ENCODE data around the gene AKAP12. TPM values are rescaled to one million over a fixed set of nuclear protein-coding genes. Genes with fewer than 3 reads are reported as not detected.

The AKAP12 gene, protein sequence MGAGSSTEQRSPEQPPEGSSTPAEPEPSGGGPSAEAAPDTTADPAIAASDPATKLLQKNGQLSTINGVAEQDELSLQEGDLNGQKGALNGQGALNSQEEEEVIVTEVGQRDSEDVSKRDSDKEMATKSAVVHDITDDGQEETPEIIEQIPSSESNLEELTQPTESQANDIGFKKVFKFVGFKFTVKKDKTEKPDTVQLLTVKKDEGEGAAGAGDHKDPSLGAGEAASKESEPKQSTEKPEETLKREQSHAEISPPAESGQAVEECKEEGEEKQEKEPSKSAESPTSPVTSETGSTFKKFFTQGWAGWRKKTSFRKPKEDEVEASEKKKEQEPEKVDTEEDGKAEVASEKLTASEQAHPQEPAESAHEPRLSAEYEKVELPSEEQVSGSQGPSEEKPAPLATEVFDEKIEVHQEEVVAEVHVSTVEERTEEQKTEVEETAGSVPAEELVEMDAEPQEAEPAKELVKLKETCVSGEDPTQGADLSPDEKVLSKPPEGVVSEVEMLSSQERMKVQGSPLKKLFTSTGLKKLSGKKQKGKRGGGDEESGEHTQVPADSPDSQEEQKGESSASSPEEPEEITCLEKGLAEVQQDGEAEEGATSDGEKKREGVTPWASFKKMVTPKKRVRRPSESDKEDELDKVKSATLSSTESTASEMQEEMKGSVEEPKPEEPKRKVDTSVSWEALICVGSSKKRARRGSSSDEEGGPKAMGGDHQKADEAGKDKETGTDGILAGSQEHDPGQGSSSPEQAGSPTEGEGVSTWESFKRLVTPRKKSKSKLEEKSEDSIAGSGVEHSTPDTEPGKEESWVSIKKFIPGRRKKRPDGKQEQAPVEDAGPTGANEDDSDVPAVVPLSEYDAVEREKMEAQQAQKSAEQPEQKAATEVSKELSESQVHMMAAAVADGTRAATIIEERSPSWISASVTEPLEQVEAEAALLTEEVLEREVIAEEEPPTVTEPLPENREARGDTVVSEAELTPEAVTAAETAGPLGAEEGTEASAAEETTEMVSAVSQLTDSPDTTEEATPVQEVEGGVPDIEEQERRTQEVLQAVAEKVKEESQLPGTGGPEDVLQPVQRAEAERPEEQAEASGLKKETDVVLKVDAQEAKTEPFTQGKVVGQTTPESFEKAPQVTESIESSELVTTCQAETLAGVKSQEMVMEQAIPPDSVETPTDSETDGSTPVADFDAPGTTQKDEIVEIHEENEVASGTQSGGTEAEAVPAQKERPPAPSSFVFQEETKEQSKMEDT (N-terminal part only)
- 0.30 TPM for total RNA-seq
- not detected for polyA plus RNA-seq

DNA sequence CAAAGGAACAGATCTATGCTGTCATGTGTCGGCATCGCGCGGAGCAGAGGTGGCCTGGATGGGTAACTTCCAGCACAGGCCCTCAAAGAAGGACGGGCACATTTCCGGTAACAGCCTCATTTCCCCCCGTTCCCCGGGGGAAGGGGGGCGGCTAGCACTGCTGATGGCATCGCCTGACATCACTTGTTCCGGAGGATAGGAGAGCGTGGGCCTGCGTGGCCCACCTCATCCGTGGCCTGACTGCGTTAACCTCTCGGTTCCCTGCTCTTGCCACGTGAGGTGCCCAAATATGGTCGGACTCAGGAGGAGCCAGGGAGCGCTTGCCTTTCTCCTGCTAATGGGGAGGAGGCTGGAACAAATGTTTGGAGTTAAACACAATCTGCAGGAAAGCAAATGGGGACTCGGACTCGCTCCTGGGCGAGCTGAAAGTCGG lies at the start of gene AKAP12:
Gene AKAP12 (plus strand): TSS at position 365 of the 433 bp plus-strand sequence. CDS start 596 bp downstream, outside the sequence.
- no peak within 1 kb of the TSS for H3K4me3 ChIP-seq (ENCODE audit: low read depth, low read length)
- H3K4me1 Mint-ChIP-seq = peaks cover 0 to 14% (median 4%) of the 10 kb centered on the region in 4 donors

DNA sequence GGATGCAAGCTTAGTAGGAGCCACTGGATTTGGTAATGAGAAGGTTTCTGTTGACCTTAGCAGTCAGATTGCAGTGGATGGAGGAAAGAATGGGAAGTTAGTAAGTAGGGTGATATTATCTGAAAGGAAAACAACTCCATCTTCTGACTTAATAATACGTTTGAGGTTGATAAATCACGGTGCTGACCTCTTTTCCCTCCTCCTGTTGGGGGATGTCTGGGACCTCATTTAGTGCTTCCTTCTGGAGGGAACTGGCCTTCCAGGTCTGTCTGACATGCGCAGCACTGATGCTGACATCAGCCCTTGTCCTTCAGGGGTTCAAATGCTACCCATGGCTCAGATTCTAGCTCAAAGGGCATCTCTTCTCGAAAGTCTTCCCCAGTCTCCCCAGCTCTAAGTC lies 48.2 kb upstream of the AKAP12 start:
- no peaks in the 10 kb centered on the region for H3K36me3 ChIP-seq (ENCODE audit: control insufficient read depth, insufficient read depth, low read length)
- Mint-ChIP-seq H3K4me3 (no peak overlapping the region), H3K9me3 (peaks cover 0 to 2% (median 0%) of the 10 kb centered on the region in 7 donors), H3K27ac (no peak overlapping the region), H3K36me3 (no peaks in the 10 kb centered on the region), H3K27me3 (peaks cover 16% of the 10 kb centered on the region), H3K4me1 (no peaks in the 10 kb centered on the region)
- peaks cover 3% of the 10 kb centered on the region for H3K27me3 ChIP-seq (ENCODE audit: control insufficient read depth, insufficient read depth, low read length)
- no peak for DNase-seq
- no peak overlapping the region for H3K4me3 ChIP-seq (ENCODE audit: low read depth, low read length)
- no peak overlapping the region for H3K27ac ChIP-seq (ENCODE audit: insufficient read depth, low read length, poor library complexity, severe bottlenecking)
- no peak for ATAC-seq (ENCODE audit: low read depth in 2 of 2)
- no peaks in the 10 kb centered on the region for H3K4me1 ChIP-seq (ENCODE audit: control insufficient read depth, insufficient read depth, low read length, poor library complexity, severe bottlenecking)
- H3K9me3 ChIP-seq (ENCODE audit: control insufficient read depth in 2 of 2, low read length in 2 of 2) = no peaks in the 10 kb centered on the region

More for the DNA sequence above, at the start of gene AKAP12:
- Histone ChIP-seq H3K27me3 (ENCODE audit: control insufficient read depth, insufficient read depth, low read length) (peaks cover 20% of the 10 kb centered on the region), H3K36me3 (ENCODE audit: control insufficient read depth, insufficient read depth, low read length) (no peaks in the 10 kb centered on the region), H3K4me1 (ENCODE audit: control insufficient read depth, insufficient read depth, low read length, poor library complexity, severe bottlenecking) (peaks cover 14% of the 10 kb centered on the region), H3K27ac (ENCODE audit: insufficient read depth, low read length, poor library complexity, severe bottlenecking) (no peak within 1 kb of the TSS), H3K9me3 (ENCODE audit: control insufficient read depth in 2 of 2, low read length in 2 of 2) (no peaks in the 10 kb centered on the region)
- H3K9me3 Mint-ChIP-seq = peaks cover 0 to 2% (median 0%) of the 10 kb centered on the region in 7 donors
- no peaks in the 10 kb centered on the region for H3K36me3 Mint-ChIP-seq
- peak within 1 kb of the TSS in 2 of 4 donors; percentile 50 to 60 for H3K4me3 Mint-ChIP-seq
- peaks cover 64% of the 10 kb centered on the region for H3K27me3 Mint-ChIP-seq
- H3K27ac Mint-ChIP-seq = no peak within 1 kb of the TSS
- DNase-seq (no peak), ATAC-seq (ENCODE audit: low read depth in 2 of 2) (no peak)

DNA sequence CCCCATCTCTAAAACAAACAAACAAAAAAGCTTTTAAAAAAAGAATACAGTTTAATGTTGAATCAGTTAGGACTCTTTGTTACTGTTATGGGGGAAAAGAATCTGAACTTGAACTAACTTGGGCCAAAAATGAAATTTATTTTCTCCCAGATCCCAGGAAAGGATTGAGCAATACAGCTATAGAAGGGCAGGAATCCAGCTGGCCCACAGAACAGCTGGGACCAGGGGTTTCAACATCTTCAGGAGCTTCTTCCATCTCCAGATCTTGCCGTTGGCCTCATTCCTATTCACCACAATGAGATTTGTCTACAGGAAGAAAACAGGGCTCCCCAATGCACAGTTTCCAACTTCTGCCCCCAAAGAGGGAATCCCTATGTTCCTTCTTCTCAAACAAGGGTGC lies 43.2 kb upstream of the AKAP12 start:
- Mint-ChIP-seq H3K9me3 (peaks cover 0 to 3% (median 0%) of the 10 kb centered on the region in 7 donors), H3K4me3 (no peak overlapping the region), H3K4me1 (no peaks in the 10 kb centered on the region), H3K27ac (no peak overlapping the region), H3K27me3 (peaks cover 13% of the 10 kb centered on the region), H3K36me3 (no peaks in the 10 kb centered on the region)
- no peaks in the 10 kb centered on the region for H3K9me3 ChIP-seq (ENCODE audit: control insufficient read depth in 2 of 2, low read length in 2 of 2)
- no peaks in the 10 kb centered on the region for H3K27me3 ChIP-seq (ENCODE audit: control insufficient read depth, insufficient read depth, low read length)
- H3K36me3 ChIP-seq (ENCODE audit: control insufficient read depth, insufficient read depth, low read length) = no peaks in the 10 kb centered on the region
- no peak overlapping the region for H3K27ac ChIP-seq (ENCODE audit: insufficient read depth, low read length, poor library complexity, severe bottlenecking)
- ATAC-seq (ENCODE audit: low read depth in 2 of 2) = no peak
- H3K4me1 ChIP-seq (ENCODE audit: control insufficient read depth, insufficient read depth, low read length, poor library complexity, severe bottlenecking) = no peaks in the 10 kb centered on the region
- H3K4me3 ChIP-seq (ENCODE audit: low read depth, low read length) = no peak overlapping the region
- no peak for DNase-seq

DNA sequence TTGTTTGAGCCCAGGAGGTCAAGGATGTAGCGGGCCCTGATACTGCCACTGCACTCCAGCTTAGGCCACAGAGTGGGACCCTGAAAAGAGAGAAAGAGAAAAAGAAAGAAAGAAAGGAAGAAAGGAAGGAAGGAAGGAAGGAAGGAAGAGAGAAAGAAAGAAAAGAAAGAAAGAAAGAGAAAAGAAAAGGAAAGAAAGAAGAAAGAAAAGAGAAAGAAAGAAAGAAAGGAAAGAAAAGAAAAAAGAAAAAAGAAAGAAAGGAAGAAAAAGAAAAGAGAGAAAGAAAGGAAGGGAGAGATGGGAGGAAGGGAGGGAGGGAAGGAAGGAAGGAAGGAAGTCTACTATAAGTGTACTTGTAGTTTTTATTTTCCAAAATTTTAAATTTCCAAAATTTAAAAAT lies 42.2 kb upstream of the AKAP12 start:
- Histone ChIP-seq H3K27me3 (ENCODE audit: control insufficient read depth, insufficient read depth, low read length) (no peaks in the 10 kb centered on the region), H3K4me1 (ENCODE audit: control insufficient read depth, insufficient read depth, low read length, poor library complexity, severe bottlenecking) (no peaks in the 10 kb centered on the region), H3K27ac (ENCODE audit: insufficient read depth, low read length, poor library complexity, severe bottlenecking) (no peak overlapping the region), H3K36me3 (ENCODE audit: control insufficient read depth, insufficient read depth, low read length) (no peaks in the 10 kb centered on the region), H3K9me3 (ENCODE audit: control insufficient read depth in 2 of 2, low read length in 2 of 2) (no peaks in the 10 kb centered on the region), H3K4me3 (ENCODE audit: low read depth, low read length) (no peak overlapping the region)
- Mint-ChIP-seq H3K4me1 (no peaks in the 10 kb centered on the region), H3K27me3 (peaks cover 11% of the 10 kb centered on the region), H3K36me3 (no peaks in the 10 kb centered on the region), H3K9me3 (peaks cover 0 to 3% (median 0%) of the 10 kb centered on the region in 7 donors), H3K27ac (peak overlapping the region in 1 of 3 donors; percentile 64), H3K4me3 (no peak overlapping the region)
- DNase-seq = no peak
- ATAC-seq (ENCODE audit: low read depth in 2 of 2) = no peak

DNA sequence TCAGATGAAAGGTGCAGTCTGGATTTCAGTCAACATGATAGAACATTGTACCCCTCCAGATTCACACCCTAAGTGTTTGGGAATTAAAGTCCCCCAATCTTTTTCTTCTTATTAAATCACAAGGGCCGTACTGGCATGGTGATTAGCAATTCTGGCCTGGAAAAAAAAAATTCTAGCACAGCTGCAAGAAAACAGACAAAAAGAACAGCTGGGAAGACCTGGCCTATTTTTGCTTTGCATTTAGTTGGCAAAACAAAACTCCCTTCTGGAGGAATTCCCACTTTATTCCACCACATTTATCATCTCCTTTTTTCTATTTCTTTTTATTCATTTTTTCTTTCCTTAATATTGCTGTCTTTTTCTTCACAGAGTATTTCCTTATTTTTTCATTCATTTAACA lies 39.8 kb upstream of the AKAP12 start:
- H3K9me3 ChIP-seq (ENCODE audit: control insufficient read depth in 2 of 2, low read length in 2 of 2) = no peaks in the 10 kb centered on the region
- no peak overlapping the region for H3K4me3 ChIP-seq (ENCODE audit: low read depth, low read length)
- peaks cover 0 to 3% (median 0%) of the 10 kb centered on the region in 7 donors for H3K9me3 Mint-ChIP-seq
- no peak overlapping the region for H3K27ac ChIP-seq (ENCODE audit: insufficient read depth, low read length, poor library complexity, severe bottlenecking)
- ATAC-seq (ENCODE audit: low read depth in 2 of 2) = no peak
- H3K27ac Mint-ChIP-seq = no peak overlapping the region
- no peaks in the 10 kb centered on the region for H3K4me1 Mint-ChIP-seq
- no peak for DNase-seq
- H3K4me3 Mint-ChIP-seq = no peak overlapping the region
- no peaks in the 10 kb centered on the region for H3K4me1 ChIP-seq (ENCODE audit: control insufficient read depth, insufficient read depth, low read length, poor library complexity, severe bottlenecking)
- no peaks in the 10 kb centered on the region for H3K36me3 Mint-ChIP-seq
- no peaks in the 10 kb centered on the region for H3K27me3 ChIP-seq (ENCODE audit: control insufficient read depth, insufficient read depth, low read length)
- H3K36me3 ChIP-seq (ENCODE audit: control insufficient read depth, insufficient read depth, low read length) = no peaks in the 10 kb centered on the region
- peaks cover 17% of the 10 kb centered on the region for H3K27me3 Mint-ChIP-seq

DNA sequence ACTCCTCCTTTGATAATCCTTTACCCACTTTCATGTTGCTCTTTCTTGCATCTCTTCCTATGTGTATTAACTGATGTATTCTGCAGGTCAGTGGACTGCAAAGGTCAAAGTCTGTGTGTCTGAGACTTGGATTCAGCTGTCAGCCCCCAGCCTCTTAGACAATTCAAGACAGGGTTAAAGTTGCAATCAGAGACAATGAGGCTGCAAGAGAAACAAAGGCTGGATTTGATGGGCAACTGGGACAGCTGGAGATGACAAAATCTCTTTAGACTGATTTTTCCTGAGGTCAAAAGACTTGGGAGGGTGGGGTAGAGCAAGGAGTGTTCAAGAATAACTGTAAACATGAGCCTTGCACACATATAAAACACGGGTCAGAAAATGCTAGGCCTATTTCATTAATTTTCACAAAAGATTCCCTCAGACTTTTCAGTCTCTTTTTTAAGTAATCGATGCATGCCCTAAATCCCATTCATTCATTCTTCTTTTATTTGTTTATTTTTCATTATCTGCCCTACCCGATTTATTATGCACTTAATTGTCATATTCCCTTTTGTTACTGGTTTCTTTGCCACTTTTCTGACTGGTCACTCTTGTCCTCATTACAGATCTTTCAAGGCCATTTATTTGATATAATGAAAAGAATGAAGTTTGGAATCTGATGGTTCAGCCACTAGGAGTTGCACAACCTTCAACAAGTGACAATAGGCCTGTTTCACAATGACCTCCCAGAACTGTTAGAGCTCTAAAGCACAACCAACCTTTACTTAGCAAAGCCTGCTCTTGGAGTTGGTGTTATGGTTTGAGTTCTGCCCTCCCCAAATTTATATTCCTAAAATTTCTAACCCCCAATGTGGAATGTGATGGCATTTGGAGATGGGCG lies 33.8 kb upstream of the AKAP12 start:
- Histone ChIP-seq H3K9me3 (ENCODE audit: control insufficient read depth in 2 of 2, low read length in 2 of 2) (no peaks in the 10 kb centered on the region), H3K27ac (ENCODE audit: insufficient read depth, low read length, poor library complexity, severe bottlenecking) (no peak overlapping the region), H3K36me3 (ENCODE audit: control insufficient read depth, insufficient read depth, low read length) (no peaks in the 10 kb centered on the region), H3K27me3 (ENCODE audit: control insufficient read depth, insufficient read depth, low read length) (no peaks in the 10 kb centered on the region), H3K4me1 (ENCODE audit: control insufficient read depth, insufficient read depth, low read length, poor library complexity, severe bottlenecking) (no peaks in the 10 kb centered on the region), H3K4me3 (ENCODE audit: low read depth, low read length) (no peak overlapping the region)
- ATAC-seq (ENCODE audit: low read depth in 2 of 2) (no peak), DNase-seq (no peak)
- H3K4me3 Mint-ChIP-seq = no peak overlapping the region
- peaks cover 7% of the 10 kb centered on the region for H3K27me3 Mint-ChIP-seq
- H3K9me3 Mint-ChIP-seq = peaks cover 0 to 6% (median 2%) of the 10 kb centered on the region in 7 donors
- no peaks in the 10 kb centered on the region for H3K36me3 Mint-ChIP-seq
- H3K27ac Mint-ChIP-seq = no peak overlapping the region
- no peaks in the 10 kb centered on the region for H3K4me1 Mint-ChIP-seq

All from CD4-positive, CD25-positive, alpha-beta regulatory T cell (primary cell).